Right lobe of liver (tissue), 4 donors: ENCODE results near the gene ATAD2B.

ENCODE experiments used
- CTCF ChIP-seq, 4 donors: fragments of 200-600 bp in 3 of 4; fragments of 450-650 bp in 1 of 4; IDR thresholded peaks; one replicate each; pipeline versions ENCODE4 v1.5.1 to v1.8.0; 2016 to 2022; ENCODE audit warnings: antibody characterized with exemption in 4 of 4, mild to moderate bottlenecking in 2 of 4
- POLR2A ChIP-seq: fragments of 450-650 bp; IDR thresholded peaks from one replicate; pipeline ENCODE4 v1.6.1; 2017; ENCODE audit warnings: antibody characterized with exemption, mild to moderate bottlenecking
- donor health status: DM: no; HTN: no; CAD: no.
- donor health status: DM: no; HTN: no; CAD: no.
- donor health status: DM: no; HTN: yes; CAD: no.

- TF ChIP-seq POLR2A, result no peak
- TF ChIP-seq CTCF (IDR thresholded peaks at IDR 0.05), result no peak
These were observed 90.4 kb downstream of the ATAD2B start for GRCh38 chr2:23836505-23836904.
